ENCODE measurements around the gene CCDC85B. TPM values are rescaled to one million over a fixed set of nuclear protein-coding genes. Genes with fewer than 3 reads are reported as not detected.

Gene CCDC85B
- total and polyA plus RNA-seq, 2 of the 8 experiments (the other 6 are each of a cell fraction or from before 2014, with no cell fraction given) = 19.8 to 30.8 TPM

- TF ChIP-seq, protein P1, sequence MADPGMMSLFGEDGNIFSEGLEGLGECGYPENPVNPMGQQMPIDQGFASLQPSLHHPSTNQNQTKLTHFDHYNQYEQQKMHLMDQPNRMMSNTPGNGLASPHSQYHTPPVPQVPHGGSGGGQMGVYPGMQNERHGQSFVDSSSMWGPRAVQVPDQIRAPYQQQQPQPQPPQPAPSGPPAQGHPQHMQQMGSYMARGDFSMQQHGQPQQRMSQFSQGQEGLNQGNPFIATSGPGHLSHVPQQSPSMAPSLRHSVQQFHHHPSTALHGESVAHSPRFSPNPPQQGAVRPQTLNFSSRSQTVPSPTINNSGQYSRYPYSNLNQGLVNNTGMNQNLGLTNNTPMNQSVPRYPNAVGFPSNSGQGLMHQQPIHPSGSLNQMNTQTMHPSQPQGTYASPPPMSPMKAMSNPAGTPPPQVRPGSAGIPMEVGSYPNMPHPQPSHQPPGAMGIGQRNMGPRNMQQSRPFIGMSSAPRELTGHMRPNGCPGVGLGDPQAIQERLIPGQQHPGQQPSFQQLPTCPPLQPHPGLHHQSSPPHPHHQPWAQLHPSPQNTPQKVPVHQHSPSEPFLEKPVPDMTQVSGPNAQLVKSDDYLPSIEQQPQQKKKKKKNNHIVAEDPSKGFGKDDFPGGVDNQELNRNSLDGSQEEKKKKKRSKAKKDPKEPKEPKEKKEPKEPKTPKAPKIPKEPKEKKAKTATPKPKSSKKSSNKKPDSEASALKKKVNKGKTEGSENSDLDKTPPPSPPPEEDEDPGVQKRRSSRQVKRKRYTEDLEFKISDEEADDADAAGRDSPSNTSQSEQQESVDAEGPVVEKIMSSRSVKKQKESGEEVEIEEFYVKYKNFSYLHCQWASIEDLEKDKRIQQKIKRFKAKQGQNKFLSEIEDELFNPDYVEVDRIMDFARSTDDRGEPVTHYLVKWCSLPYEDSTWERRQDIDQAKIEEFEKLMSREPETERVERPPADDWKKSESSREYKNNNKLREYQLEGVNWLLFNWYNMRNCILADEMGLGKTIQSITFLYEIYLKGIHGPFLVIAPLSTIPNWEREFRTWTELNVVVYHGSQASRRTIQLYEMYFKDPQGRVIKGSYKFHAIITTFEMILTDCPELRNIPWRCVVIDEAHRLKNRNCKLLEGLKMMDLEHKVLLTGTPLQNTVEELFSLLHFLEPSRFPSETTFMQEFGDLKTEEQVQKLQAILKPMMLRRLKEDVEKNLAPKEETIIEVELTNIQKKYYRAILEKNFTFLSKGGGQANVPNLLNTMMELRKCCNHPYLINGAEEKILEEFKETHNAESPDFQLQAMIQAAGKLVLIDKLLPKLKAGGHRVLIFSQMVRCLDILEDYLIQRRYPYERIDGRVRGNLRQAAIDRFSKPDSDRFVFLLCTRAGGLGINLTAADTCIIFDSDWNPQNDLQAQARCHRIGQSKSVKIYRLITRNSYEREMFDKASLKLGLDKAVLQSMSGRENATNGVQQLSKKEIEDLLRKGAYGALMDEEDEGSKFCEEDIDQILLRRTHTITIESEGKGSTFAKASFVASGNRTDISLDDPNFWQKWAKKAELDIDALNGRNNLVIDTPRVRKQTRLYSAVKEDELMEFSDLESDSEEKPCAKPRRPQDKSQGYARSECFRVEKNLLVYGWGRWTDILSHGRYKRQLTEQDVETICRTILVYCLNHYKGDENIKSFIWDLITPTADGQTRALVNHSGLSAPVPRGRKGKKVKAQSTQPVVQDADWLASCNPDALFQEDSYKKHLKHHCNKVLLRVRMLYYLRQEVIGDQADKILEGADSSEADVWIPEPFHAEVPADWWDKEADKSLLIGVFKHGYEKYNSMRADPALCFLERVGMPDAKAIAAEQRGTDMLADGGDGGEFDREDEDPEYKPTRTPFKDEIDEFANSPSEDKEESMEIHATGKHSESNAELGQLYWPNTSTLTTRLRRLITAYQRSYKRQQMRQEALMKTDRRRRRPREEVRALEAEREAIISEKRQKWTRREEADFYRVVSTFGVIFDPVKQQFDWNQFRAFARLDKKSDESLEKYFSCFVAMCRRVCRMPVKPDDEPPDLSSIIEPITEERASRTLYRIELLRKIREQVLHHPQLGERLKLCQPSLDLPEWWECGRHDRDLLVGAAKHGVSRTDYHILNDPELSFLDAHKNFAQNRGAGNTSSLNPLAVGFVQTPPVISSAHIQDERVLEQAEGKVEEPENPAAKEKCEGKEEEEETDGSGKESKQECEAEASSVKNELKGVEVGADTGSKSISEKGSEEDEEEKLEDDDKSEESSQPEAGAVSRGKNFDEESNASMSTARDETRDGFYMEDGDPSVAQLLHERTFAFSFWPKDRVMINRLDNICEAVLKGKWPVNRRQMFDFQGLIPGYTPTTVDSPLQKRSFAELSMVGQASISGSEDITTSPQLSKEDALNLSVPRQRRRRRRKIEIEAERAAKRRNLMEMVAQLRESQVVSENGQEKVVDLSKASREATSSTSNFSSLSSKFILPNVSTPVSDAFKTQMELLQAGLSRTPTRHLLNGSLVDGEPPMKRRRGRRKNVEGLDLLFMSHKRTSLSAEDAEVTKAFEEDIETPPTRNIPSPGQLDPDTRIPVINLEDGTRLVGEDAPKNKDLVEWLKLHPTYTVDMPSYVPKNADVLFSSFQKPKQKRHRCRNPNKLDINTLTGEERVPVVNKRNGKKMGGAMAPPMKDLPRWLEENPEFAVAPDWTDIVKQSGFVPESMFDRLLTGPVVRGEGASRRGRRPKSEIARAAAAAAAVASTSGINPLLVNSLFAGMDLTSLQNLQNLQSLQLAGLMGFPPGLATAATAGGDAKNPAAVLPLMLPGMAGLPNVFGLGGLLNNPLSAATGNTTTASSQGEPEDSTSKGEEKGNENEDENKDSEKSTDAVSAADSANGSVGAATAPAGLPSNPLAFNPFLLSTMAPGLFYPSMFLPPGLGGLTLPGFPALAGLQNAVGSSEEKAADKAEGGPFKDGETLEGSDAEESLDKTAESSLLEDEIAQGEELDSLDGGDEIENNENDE (IDR thresholded peaks at IDR 0.05; ENCODE audit: insufficient replicate concordance, low read length) = no peak
- TF ChIP-seq RFX5 (IDR thresholded peaks at IDR 0.05; ENCODE audit: borderline replicate concordance, low read depth, low read length) (peak; percentile 39; the same call in 1 of the 2 replicates), MAX (IDR thresholded peaks at IDR 0.05) (peak; percentile 69), SIN3A (conservative IDR thresholded peaks at IDR 0.05 in 1 of 2, IDR thresholded peaks at IDR 0.05 in 1 of 2; ENCODE audit: low read depth in 1 of 2, low read length in 2 of 2) (0 out of 4 replicates have a peak, but pooled peaks of 1 of the 2 experiments have one; percentile 35), YY1 (IDR thresholded peaks at IDR 0.05; ENCODE audit: low read depth, low read length) (0 out of 2 replicates have a peak, but pooled peaks have one; percentile 28)
Measured at GRCh38 chr11:65911682-65912568, 21.5 kb downstream of the CCDC85B start (continued).

All from H1 (cell line).